ENCODE measurements around the gene MGLL.

Gene MGLL

DNA sequence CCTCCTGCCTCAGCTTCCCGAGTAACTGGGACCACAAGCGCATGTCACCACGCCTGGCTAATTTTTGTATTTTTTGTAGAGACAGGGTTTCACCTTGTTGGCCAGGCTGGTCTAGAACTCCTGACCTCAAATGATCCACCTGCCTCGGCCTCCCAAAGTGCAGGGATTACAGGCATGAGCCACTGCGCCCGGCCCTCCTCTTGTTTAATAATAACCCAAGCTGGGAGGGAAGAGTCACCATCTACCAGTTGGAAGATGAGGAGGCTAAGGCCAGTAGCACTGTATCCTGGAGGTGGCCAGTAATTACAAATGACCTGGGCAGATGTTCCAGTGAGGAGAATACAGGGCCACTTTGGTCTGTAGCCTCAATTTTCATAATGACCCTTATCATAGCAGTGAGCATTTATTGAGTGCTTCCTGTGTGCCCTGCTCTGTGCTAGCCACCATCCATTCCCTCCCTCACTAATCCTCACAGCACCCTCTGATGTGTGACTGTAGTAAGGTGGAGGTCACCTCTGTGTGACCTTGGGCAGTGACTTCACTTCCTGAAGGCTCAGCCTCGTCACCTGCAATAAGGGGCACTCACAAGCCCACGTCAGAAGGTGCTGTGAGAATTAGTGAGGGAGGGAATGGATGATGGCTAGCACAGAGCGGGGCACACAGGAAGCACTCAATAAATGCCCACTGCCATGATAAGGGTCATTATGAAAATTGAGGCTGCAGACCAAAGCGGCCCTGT is 85.3 kb downstream of the MGLL start:
- DNase-seq, result no peak

DNA sequence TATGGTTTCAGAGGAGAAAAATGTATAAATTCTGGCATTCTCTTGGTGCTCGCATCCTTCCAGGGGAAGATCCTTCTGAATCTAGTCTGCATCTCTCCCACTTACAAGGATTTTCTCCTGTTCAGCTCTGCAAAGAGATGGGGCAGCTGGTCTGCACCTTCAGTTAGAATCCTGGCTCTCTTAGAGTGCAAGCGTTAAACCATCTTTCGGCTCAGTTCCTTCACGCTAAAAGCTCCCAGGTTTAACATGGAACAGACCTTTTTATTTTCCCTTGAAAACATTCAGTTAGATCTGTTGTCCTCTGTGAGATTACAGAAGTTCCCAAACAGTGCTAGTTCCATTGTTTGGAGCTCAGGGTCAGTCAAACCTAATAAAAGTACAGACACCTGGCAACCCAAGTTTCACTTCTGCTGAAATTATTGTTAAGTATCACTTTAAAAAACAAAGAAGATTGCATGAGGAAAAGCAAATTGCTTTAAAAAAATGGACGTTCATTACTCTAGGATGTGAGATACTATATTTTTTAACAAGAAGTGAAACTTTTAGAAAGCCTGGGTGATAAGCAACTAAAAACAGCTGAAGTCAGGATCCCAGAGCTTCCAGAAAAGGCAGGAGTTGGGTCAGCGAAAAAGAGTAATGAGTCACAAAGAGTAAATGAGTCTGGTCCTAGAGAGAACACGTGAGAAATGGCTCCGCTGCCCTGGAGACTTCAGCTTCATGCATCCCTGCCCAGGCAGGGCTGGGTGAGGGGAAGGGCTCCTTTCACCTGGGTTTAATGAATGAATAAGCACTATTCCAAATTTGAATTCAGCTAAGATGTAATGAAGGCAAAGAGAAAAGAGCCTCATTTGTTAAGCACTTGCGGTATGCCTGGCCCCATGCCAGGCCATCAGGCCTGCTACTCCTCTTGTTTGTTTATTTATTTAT is 86.3 kb downstream of the MGLL start:
- no peak for DNase-seq

DNA sequence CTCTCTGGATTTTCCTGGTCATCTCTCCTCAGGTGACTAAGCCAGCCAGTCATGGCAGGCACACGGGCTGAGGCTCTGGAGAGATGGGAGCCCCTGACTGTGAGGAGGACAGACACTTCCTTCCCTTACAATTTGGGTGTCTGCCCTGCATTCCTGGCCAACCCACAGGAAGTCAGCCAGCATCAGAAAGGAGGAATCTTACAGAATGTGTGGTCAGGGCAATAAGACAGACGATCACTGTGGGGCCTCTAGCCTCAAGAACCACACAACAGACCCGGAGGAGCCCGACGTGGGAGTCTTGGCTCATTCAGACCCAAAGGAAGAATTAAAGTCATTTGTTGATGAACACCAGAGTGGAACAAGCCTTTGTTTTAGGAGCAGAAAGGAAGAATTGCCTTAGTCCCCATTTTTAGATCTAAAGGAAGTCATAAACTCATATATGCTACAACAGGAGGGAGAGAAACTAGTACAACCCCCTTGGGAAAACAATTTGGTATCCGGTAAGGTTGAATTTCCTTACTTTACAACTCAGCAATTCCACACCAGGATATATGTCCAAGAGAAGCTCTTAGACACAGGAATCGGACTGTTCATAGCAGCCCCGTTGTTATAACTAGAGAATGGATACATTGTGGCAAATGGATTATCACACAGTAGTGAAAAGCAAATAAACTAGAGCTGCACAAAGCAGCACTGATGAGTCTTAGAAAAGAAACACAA is 87.4 kb downstream of the MGLL start:
- DNase-seq, result no peak

DNA sequence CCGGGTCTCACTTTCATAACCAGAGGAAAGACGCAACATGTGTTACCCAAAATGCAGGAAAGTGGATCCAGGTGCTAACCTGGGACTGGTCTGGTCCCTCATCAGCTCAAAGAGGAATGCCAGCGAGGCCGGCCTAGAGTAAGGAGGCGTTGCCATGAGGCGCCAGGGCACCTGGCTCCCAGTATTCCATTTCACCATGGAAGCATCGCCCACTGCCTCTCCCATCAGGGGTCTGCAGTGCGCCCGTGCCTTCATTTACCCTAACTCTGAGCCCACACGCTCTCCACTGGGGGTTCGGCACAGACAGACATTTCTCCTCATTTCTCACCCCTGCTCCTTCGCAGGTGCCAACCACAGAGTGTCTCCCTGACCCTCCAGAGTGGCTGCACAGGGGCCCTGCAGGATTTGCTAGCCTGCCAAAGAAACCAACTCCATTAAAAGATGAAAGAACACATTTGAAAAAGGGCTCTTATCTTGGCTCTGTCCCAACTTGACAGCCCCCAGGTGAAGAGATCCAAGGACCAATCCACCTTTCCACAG is 88.1 kb downstream of the MGLL start:
- no peak for DNase-seq

DNA sequence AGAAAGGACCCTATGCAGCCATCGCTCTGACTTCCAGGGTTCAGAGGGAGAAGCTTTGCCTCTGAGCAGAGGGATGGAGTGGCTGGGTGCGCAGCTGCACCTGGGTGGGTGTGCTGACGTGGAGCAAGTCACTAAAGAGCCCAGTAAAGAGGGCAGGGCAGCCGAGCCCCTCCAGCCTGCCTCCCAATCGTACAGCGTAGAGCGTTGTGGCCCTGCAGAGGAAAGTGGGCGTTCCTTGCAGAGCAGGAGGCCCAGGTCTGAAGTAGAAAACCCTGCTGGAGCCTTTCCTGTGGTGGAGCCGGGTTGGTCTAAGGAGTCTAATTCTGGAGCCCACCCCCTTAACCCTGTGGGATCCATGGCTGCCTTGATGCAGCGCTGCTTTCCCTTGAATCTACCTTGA is 88.5 kb downstream of the MGLL start:
- no peak for DNase-seq

DNA sequence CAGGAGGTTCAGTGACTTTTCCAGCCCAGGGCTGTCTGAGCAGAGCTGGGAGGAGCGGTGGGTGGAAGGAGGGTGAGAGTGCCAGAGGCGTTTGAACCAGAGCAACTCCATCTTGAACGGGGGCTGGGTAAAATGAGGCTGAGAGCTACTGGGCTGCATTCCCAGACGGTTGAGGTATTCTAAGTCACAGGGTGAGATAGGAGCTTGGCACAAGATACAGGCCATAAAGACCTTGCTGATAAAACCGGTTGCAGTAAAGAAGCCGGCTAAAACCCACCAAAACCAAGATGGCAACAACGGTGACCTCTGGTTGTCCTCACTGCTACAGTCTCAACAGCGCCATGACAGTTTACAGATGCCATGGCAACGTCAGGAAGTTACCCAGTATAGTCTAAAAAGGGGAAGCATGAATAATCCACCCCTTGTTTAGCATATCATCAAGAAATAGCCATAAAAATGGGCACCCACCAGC is 89.4 kb downstream of the MGLL start:
- no peak for DNase-seq

DNA sequence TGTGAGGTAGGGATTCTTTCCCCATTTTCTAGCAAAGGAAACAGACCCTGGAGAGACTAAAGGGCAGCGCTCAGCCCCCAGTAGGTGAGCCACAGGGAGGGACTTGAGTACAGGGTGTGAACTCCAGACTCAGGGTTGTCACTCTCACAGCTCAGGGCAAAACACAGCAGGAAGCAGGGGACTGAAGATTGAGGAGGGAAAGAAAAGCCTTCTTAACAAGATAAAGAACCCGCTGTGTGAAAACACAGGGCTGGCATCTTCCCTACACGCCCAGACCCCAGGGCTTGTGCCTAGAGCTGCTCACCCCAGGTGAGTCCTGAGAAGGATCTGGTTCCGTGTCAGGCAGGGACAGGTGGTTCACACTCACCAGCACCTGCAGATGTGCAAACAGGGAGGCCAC is 90.0 kb downstream of the MGLL start:
- DNase-seq, result no peak

DNA sequence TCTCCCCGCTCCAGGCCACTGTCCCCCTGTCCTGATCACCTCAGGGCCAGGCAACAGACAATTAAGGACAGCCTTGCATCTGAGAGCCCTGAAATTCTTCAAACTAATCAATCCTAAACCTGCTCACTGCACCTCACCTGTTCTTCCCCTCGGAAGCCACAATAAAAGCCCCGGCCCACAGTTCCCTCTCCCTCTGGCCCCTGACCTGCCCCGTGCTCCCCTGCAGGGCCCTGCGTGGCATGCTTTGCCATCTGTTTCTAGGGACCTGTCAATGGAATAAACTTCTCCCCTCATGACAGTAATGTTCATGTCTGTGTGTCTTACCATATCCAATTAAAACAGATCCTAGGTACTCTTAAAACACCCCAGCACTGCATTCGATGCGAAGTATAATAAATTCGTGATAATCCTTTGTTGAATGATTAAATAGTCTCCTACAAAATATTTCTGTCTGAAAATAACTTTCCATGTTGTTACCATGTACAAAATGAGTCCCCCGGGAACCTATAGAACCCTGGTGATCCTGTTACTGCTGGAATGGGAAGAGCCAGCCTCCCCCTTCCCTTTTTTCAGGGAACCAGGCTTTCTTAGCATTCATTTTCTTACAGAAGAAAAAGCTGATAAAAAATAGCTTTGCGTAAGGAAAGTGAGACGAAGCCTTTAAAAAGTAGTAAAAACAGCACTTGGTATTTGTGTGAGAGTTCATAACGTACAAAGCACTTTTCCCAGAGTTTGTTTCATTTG is 90.6 kb downstream of the MGLL start:
- no peak for DNase-seq

DNA sequence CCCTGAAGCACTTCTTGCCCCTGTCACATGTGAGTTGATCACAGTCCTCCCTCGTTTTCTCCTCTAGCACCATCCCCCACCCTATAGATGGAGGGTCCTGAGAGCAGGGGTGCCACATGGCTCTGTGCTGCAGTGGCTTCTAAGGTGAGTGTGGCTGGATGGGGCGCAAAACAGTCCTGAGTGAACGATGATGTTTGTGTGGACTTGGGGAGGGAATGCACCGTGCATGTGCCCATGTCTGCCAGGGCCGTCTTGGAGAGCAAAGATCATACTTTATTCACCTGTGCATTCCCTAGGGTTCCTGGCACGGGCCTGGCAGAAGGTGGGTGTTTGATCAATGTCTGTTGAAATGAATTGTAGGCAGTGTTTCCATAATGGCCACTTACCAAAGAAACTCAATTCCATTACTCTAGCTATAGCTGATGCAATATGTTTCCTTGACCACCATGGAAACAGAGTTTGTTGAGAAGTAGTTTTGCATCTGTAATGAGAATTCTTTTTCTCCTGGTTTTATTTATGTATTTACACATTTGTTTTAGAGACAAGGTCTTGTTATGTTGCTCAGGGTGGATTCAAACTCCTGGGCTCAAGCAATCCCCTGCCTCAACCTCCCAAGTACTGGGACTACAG is 91.5 kb downstream of the MGLL start:
- DNase-seq, result no peak

DNA sequence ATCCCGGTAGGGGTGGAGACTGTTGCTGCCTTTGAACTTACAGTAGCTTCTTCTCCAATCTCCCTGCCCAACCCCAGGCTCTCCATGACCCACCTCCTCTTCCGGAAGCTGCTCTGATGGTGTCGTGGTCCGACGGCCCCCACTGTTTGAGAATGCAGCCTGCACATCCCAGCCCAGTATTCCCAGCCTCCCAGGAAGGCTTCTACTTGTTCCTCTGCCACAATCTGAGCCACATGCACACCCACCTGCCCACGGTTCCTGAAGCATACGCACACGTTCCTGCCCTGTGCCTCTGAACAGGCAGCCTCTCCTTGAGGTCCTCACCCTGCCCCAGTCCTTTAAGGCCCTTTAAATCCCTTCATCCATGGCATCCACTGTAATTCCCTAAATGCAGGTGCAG is 92.1 kb downstream of the MGLL start:
- DNase-seq, result no peak

DNA sequence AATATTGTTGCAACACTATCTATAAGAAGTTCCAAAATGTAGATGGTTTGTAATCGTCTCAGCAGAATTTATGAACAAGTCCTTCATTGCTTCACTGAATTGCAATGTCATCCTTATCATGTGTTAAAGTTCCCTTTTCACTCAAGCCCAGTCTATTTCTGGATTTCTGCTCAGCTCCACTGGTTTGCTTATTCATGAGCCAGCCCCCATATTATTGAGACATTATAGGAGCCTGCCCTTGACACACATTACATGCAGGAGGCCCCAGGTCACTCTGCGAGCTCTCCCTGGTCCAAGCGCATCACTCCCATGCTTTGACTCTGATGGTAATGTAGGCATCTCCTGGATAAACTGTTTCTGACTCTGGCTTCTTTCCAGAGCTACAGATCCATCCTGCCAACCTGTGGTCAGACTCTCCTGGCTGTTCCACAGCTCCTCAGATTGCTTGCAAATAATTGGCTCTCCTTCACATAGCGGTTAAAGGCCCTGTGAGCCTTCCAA is 92.7 kb downstream of the MGLL start:
- no peak for DNase-seq

DNA sequence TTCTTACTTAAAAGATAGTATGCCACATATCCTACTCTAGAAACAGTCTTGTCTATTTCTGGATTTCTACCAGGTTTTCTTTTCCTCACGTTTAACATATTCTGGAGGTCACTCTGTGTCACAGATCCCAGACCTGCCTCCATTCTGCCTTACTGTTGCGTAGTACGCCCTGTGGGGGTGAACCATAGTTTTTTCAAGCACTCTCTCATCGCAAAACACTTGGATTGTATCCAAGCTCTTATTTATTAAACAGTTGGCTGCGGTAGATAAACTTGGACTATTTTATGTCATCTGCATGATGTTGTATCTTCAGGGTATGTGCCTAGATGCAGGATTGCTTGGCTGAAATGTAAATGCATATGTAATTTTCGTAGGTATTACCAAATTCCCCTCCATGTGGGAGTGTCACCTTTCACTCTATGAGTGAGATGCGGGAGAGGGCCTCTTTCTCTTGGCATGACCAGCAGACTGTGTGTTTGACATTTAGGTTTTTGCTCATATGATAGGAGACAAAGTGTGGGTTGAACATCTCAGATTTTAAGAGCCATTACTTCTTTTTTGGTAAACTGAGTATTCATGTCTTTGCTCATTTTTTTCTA is 93.8 kb downstream of the MGLL start:
- DNase-seq, result no peak

DNA sequence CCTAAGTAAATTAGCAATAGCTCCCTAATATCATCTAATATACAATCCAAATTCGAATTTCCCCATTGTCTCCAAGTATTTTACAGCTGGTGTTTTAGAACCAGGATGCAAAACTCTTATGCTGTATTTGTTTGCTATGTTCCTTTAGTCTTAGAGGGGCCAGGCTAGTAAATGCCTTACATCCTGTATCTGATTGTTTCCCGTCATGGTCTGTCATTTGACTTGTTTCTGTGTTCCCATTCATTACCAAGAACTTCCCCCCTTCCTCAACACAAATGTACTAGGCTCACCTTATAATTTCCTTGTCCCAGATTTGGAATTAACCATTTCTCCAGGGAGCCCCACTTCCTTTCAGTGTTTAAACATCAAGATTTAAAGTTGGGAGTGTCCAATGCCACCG is 95.4 kb downstream of the MGLL start:
- DNase-seq, result no peak

DNA sequence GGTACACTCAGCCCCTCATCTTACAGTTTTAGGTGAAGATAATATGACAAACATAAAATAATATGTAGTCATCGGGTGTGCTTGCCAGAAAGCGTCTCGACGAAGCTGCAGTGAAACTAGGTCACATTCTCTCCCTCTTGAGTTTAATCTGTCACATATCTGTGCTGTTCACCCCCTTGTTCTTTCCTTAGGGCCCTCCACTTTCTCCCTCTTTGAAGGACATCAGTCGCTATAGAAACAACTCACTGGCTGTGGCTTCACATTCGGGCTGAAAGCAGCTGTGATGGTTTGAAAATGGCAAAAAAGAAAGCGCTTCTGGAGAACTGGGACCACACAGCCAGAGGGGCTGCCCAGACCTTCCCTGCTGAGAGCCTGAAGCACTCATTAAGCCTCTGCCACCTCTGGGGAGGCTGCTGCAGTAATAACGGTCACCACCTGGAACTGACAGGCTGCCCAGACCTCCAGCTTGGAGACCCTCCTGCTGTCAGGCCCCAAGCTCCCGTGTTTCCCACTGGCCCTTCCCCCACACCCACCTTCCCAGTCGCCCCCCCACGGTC is 99.2 kb downstream of the MGLL start:
- DNase-seq, result no peak

DNA sequence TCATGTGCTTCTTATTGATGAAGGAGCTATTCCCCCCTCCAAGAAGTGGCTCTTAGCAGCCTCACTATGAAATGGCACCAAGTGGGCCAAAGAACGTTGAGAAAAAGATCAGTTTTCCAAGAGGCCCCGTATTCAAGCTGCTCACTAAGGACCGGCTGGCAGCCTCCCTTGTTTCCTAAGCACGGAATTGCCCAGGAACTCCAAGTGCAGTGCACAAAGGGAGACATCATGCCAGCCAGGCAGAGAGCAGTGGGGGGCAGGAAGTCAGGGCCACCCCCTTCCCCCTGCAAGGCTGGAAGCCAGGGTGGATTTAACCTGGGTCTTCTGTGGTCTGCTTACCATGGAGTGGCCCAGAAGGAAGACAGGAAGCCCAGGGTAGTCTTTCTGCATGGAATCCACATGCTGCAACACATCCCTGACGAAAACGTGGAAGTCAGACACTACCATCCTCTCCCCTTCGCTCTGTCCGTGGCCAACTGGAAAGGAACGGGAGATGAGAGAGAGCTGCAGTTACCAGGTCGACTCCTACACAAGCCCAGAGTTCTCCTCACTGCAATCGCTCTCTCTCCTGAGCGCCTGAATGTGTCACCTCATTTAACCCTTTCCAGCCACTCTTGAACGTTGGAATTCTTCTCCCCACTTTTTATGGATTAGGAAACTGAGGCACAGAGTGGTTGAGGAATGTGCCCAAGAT is 100.1 kb downstream of the MGLL start:
- DNase-seq, result no peak

DNA sequence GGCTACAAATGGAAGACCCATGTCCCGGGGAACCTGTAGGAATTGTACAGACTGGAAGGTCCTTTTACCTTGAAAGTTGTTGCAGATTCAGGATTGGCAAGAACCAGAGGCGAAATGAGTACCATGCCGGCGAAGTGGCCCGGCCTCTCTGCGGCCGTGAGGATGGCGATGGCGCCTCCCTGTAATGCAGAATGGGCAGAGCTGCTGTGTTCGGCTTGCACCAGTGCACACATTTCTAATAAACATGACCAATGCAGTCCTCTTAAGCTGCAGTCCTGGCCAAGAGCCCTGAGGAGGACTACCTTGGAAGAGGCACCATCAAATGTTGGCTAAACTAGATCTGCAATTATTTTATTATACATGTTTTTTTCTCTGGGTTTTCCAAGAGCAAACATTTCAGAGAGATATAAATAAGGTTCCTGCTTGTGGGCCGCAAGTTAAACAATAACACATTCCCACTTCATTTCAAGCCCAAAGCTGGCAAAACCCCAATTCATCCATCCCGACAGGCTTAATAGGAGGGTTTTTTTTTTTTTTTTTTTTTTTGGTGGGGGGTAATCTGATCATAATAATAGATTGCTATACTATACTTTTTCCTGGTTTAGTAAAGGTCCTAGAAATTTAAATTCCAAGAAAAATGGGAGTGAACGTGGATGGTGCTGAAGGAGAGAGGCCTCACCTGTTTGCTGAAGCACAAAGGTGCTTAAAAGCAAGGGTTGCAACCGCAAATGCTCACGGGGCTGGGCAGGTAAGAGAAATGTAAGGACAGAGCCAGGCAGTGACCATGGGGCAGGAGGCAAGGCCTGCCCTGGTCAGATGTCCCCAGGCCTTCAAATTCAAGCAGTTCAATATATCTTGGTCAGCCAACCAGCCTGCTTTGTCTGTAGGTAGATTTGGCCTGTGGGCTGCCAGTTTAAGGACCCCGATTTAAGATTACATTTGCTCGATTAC is 101.1 kb downstream of the MGLL start:
- DNase-seq, result no peak

DNA sequence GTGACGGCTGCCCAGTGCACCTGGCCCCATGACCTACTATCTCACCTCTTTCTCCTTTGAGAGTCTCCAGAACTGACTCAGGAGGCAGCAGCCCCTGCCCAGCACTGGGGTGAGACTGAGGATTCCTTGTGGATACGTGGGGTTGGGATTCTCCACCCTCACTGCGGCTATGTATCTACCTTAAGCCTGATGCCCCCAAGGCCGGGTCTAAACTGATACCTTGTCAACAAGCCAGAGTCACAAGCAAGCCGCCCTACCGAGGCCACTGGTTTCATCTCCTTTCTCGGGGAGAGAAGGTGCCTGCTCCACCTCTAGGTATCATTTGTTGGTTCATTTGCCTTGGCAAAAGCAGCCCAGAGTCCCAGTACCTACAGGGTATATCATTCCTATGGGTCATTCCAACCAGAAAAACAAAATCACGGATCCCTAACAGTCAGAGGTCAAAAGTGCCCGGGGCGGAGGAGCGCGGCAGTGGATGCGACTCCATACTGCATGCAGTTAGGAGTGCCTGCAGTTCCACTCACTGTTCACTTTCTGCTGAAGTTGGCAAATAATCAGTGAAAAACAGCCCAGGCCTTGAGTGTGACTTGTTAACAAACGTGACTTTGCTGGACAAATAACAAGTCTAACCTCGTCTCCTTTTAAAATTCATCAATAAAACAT is 102.0 kb downstream of the MGLL start:
- DNase-seq, result no peak

DNA sequence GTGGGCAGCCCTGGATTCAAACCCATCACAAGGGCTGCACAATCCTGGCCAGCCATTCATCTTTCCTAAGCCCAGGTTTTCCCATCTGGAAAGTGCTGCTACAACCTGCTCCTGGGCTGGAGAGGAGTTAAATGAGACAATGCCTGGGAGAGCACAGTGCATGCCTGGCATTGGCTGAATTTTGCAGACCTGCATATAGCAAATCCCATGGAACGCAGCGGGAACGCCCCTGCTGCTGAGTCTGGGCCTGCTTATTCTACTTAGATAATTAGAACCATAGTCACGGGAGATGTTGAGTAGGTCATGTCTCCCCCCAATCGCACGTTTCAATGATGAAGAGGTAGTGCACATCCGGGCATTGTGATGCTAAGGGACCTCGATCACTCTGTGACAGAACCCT is 102.9 kb downstream of the MGLL start:
- no peak for DNase-seq

DNA sequence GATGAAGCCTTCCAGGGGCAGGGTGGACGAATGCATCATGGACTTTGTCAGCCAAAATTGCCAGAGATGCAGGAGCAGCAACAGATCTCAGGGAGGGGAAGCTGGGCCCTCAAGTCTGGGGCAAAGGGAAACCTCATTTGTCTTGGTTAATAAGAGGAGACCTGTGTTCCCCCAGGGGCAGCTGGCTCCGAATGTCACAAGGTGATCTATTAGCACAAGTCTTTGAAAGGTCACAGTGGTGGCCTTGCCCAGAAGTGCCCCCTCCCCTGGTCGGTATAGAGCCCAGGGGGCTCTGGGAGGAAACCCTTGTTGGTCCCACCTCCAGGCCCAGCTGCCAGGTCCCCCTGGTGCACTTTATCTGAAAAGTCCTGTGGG is 103.4 kb downstream of the MGLL start:
- DNase-seq, result no peak
